Ishikawa (cell line): ENCODE results near the gene STC2.

Experiments
- CEBPB ChIP-seq: IDR thresholded peaks from 2 replicates; pipeline ENCODE4 v1.6.1; 2012
- CREB1 ChIP-seq: IDR thresholded peaks from 2 replicates; pipeline ENCODE4 v1.6.1; 2012; ENCODE audit warnings: low read depth
- EGR1 ChIP-seq: IDR thresholded peaks from 2 replicates; pipeline ENCODE4 v1.6.1; 2012
- EP300 ChIP-seq: IDR thresholded peaks from 2 replicates; pipeline ENCODE4 v1.6.1; 2012; ENCODE audit warnings: borderline replicate concordance
- FOXM1 ChIP-seq: IDR thresholded peaks from 2 replicates; pipeline ENCODE4 v1.6.1; 2012; ENCODE audit warnings: low read depth, borderline replicate concordance
- MAX ChIP-seq: IDR thresholded peaks from 2 replicates; pipeline ENCODE4 v1.6.1; 2012
- TAF1 ChIP-seq: IDR thresholded peaks from 2 replicates; pipeline ENCODE4 v1.6.1; 2012; ENCODE audit warnings: low read depth, mild to moderate bottlenecking
- TEAD4 ChIP-seq: IDR thresholded peaks from 2 replicates; pipeline ENCODE4 v1.6.1; 2012
- YY1 ChIP-seq: IDR thresholded peaks from 2 replicates; pipeline ENCODE4 v1.6.1; 2012; ENCODE audit warnings: low read depth
- TF ChIP-seq, protein P1 (sequence below): IDR thresholded peaks from 2 replicates; pipeline ENCODE4 v1.6.1; 2012; ENCODE audit warnings: low read depth, mild to moderate bottlenecking

GRCh38 chr5:173315495-173316338 lies 12.5 kb downstream of the STC2 start:
- TF ChIP-seq TAF1, result no peak
- no peak for TF ChIP-seq EGR1
- no peak for TF ChIP-seq CREB1
- no peak for TF ChIP-seq CEBPB
- TF ChIP-seq FOXM1, result no peak
- no peak for TF ChIP-seq MAX
- TF ChIP-seq EP300, result no peak
- TF ChIP-seq YY1, result no peak
- TF ChIP-seq, protein P1, sequence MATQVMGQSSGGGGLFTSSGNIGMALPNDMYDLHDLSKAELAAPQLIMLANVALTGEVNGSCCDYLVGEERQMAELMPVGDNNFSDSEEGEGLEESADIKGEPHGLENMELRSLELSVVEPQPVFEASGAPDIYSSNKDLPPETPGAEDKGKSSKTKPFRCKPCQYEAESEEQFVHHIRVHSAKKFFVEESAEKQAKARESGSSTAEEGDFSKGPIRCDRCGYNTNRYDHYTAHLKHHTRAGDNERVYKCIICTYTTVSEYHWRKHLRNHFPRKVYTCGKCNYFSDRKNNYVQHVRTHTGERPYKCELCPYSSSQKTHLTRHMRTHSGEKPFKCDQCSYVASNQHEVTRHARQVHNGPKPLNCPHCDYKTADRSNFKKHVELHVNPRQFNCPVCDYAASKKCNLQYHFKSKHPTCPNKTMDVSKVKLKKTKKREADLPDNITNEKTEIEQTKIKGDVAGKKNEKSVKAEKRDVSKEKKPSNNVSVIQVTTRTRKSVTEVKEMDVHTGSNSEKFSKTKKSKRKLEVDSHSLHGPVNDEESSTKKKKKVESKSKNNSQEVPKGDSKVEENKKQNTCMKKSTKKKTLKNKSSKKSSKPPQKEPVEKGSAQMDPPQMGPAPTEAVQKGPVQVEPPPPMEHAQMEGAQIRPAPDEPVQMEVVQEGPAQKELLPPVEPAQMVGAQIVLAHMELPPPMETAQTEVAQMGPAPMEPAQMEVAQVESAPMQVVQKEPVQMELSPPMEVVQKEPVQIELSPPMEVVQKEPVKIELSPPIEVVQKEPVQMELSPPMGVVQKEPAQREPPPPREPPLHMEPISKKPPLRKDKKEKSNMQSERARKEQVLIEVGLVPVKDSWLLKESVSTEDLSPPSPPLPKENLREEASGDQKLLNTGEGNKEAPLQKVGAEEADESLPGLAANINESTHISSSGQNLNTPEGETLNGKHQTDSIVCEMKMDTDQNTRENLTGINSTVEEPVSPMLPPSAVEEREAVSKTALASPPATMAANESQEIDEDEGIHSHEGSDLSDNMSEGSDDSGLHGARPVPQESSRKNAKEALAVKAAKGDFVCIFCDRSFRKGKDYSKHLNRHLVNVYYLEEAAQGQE, result no peak
- no peak for TF ChIP-seq TEAD4
